HepG2 (cell line): ENCODE measurements around the gene C1orf159. TPM values are rescaled to one million over a fixed set of nuclear protein-coding genes. Genes with fewer than 3 reads are reported as not detected.
A peak's percentile ranks its signal among the peaks of the same experiment; 100 is the strongest.

ENCODE experiments used
- ARNT2 ChIP-seq: sonication (generic); formaldehyde crosslinking; IDR thresholded peaks from 2 replicates; pipeline ENCODE4 v1.8.0; 2022; ENCODE audit warnings: mild to moderate bottlenecking, low read depth, missing genetic modification reagents, moderate library complexity
- HDAC1 ChIP-seq: sonication (generic); formaldehyde crosslinking; IDR thresholded peaks from 2 replicates; pipeline ENCODE4 v1.5.1; 2020; ENCODE audit warnings: mild to moderate bottlenecking, missing genetic modification reagents
- KAT7 ChIP-seq: IDR thresholded peaks from 2 replicates; pipeline ENCODE4 v1.6.1; 2018; ENCODE audit warnings: borderline replicate concordance, missing compliant biosample characterization
- KDM2A ChIP-seq: sonication (generic); formaldehyde crosslinking; IDR thresholded peaks from 2 replicates; pipeline ENCODE4 v1.4.0; 2020; ENCODE audit warnings: low read depth, missing genetic modification reagents, borderline replicate concordance
- NR1H2 ChIP-seq: sonication (generic); formaldehyde crosslinking; IDR thresholded peaks from 2 replicates; pipeline ENCODE4 v1.8.1; 2022; ENCODE audit warnings: low read depth, missing genetic modification reagents, borderline replicate concordance
- POLR2G ChIP-seq: fragments of 200-400 bp; formaldehyde crosslinking; IDR thresholded peaks from 2 replicates; pipeline ENCODE4 v1.6.1; 2018; ENCODE audit warnings: mild to moderate bottlenecking, low read depth, low read length, moderate library complexity
- REL ChIP-seq: sonication (generic); formaldehyde crosslinking; conservative IDR thresholded peaks from 2 replicates; pipeline ENCODE4 v1.8.0; 2022; ENCODE audit warnings: mild to moderate bottlenecking, missing genetic modification reagents, moderate library complexity
- RXRA ChIP-seq: sonication (generic); formaldehyde crosslinking; IDR thresholded peaks from 2 replicates; pipeline ENCODE4 v1.5.1; 2020; ENCODE audit warnings: missing genetic modification reagents
- SMC3 ChIP-seq: IDR thresholded peaks from 2 replicates; pipeline ENCODE4 v1.6.1; 2011; ENCODE audit warnings: low read length, improper control_type of control experiment
- SP1 ChIP-seq, 2 experiments: fragments of 450-650 bp in 1 of 2; sonication (generic) in 1 of 2; formaldehyde crosslinking in 1 of 2; IDR thresholded peaks; 2 replicates each; pipeline versions ENCODE4 v1.4.0 to v1.6.1; 2016 to 2020; ENCODE audit warnings: missing genetic modification reagents in 1 of 2
- ZFAT ChIP-seq: sonication (generic); formaldehyde crosslinking; conservative IDR thresholded peaks from 2 replicates; pipeline ENCODE4 v1.8.1; 2023; ENCODE audit warnings: missing genetic modification reagents, inconsistent platforms
- ZFP62 ChIP-seq: sonication (generic); formaldehyde crosslinking; IDR thresholded peaks from 2 replicates; pipeline ENCODE4 v1.4.0; 2020; ENCODE audit warnings: missing genetic modification reagents
- ZFP82 ChIP-seq: sonication (generic); formaldehyde crosslinking; IDR thresholded peaks from 2 replicates; pipeline ENCODE4 v1.5.1; 2020; ENCODE audit warnings: mild to moderate bottlenecking, missing genetic modification reagents, borderline replicate concordance
- ZFX ChIP-seq: sonication (generic); formaldehyde crosslinking; IDR thresholded peaks from 2 replicates; pipeline ENCODE4 v1.4.0; 2020; ENCODE audit warnings: mild to moderate bottlenecking, low read depth, missing genetic modification reagents, moderate library complexity
- ZKSCAN1 ChIP-seq: fragments of 150-350 bp; IDR thresholded peaks from 2 replicates; pipeline ENCODE4 v1.6.1; 2014; ENCODE audit warnings: low read length
- ZNF30 ChIP-seq: sonication (generic); formaldehyde crosslinking; IDR thresholded peaks from 2 replicates; pipeline ENCODE4 v1.5.0; 2020; ENCODE audit warnings: mild to moderate bottlenecking, missing genetic modification reagents
- ZNF552 ChIP-seq: sonication (generic); formaldehyde crosslinking; IDR thresholded peaks from 2 replicates; pipeline ENCODE4 v1.9.0; 2022; ENCODE audit warnings: missing genetic modification reagents, mild to moderate bottlenecking, borderline replicate concordance
- ZNF589 ChIP-seq: sonication (generic); formaldehyde crosslinking; conservative IDR thresholded peaks from 2 replicates; pipeline ENCODE4 v1.8.0; 2022; ENCODE audit warnings: mild to moderate bottlenecking, moderate library complexity, missing genetic modification reagents
- ZSCAN21 ChIP-seq: sonication (generic); formaldehyde crosslinking; IDR thresholded peaks from 2 replicates; pipeline ENCODE4 v1.8.0; 2022; ENCODE audit warnings: mild to moderate bottlenecking, missing genetic modification reagents, moderate library complexity, borderline replicate concordance
- ZSCAN9 ChIP-seq: IDR thresholded peaks from 2 replicates; pipeline ENCODE4 v1.6.1; 2016; ENCODE audit warnings: borderline replicate concordance
- polyA plus RNA-seq, 8 experiments: library from polyadenylated mRNA; depleted of rRNA in 3 of 8; stranded (reverse) in 7 of 8; unstranded in 1 of 8; fragments of >200 nt; fragmentation: Illumina TruSeq in 4 of 8; extraction: Trizol in 4 of 8; gene quantifications; 2 replicates each; pipeline versions ENCODE4 v1.2.1 to v1.2.3, GENCODE V29; 2011 to 2016; ENCODE audit warnings: low read depth in 4 of 8, missing spikeins in 1 of 8, mixed read lengths in 1 of 8; ENCODE audit not compliant: insufficient read depth in 1 of 8
- total RNA-seq, 5 experiments: library from RNA; depleted of rRNA; stranded (reverse); fragments of >200 nt; fragmentation: Illumina TruSeq; extraction: Trizol; gene quantifications; 2 replicates each; pipeline ENCODE4 v1.2.3, GENCODE V29; 2016; ENCODE audit warnings: low read depth in 1 of 5
- TF ChIP-seq, protein P1 (sequence below): sonication (generic); formaldehyde crosslinking; IDR thresholded peaks from 2 replicates; pipeline ENCODE4 v1.4.0; 2020; ENCODE audit warnings: missing genetic modification reagents, borderline replicate concordance
- TF ChIP-seq, protein P2 (sequence below): sonication (generic); formaldehyde crosslinking; IDR thresholded peaks from 2 replicates; pipeline ENCODE4 v1.5.0; 2020; ENCODE audit warnings: missing genetic modification reagents, mild to moderate bottlenecking, borderline replicate concordance
- TF ChIP-seq, protein P3 (sequence below): sonication (generic); formaldehyde crosslinking; IDR thresholded peaks from 2 replicates; pipeline ENCODE4 v1.5.0; 2020; ENCODE audit warnings: missing genetic modification reagents
- TF ChIP-seq, protein P4 (sequence below): sonication (generic); formaldehyde crosslinking; IDR thresholded peaks from 2 replicates; pipeline ENCODE4 v1.5.0; 2020; ENCODE audit warnings: missing genetic modification reagents

C1orf159 gene
- total and polyA plus RNA-seq, 2 of the 13 experiments (the other 11 are each of a cell fraction or from before 2014, with no cell fraction given), result 3.8 to 6.7 TPM

- TF ChIP-seq HDAC1 (CRISPR knock-in tag), result peak; percentile 44
- TF ChIP-seq ZSCAN9 (CRISPR knock-in tag), result no peak
- no peak for TF ChIP-seq ZNF552 (CRISPR knock-in tag)
- TF ChIP-seq, protein P1, sequence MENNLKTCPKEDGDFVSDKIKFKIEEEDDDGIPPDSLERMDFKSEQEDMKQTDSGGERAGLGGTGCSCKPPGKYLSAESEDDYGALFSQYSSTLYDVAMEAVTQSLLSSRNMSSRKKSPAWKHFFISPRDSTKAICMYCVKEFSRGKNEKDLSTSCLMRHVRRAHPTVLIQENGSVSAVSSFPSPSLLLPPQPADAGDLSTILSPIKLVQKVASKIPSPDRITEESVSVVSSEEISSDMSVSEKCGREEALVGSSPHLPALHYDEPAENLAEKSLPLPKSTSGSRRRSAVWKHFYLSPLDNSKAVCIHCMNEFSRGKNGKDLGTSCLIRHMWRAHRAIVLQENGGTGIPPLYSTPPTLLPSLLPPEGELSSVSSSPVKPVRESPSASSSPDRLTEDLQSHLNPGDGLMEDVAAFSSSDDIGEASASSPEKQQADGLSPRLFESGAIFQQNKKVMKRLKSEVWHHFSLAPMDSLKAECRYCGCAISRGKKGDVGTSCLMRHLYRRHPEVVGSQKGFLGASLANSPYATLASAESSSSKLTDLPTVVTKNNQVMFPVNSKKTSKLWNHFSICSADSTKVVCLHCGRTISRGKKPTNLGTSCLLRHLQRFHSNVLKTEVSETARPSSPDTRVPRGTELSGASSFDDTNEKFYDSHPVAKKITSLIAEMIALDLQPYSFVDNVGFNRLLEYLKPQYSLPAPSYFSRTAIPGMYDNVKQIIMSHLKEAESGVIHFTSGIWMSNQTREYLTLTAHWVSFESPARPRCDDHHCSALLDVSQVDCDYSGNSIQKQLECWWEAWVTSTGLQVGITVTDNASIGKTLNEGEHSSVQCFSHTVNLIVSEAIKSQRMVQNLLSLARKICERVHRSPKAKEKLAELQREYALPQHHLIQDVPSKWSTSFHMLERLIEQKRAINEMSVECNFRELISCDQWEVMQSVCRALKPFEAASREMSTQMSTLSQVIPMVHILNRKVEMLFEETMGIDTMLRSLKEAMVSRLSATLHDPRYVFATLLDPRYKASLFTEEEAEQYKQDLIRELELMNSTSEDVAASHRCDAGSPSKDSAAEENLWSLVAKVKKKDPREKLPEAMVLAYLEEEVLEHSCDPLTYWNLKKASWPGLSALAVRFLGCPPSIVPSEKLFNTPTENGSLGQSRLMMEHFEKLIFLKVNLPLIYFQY (CRISPR knock-in tag), result no peak
- no peak for TF ChIP-seq ZFP82
- TF ChIP-seq KDM2A (CRISPR knock-in tag), result peak; percentile 83
- TF ChIP-seq ZFP62 (CRISPR knock-in tag), result no peak
- peak; percentile 44; the same call in 1 of the 2 replicates for TF ChIP-seq ARNT2
- peak; percentile 49; the same call in 1 of the 2 replicates for TF ChIP-seq POLR2G
- TF ChIP-seq, protein P2, sequence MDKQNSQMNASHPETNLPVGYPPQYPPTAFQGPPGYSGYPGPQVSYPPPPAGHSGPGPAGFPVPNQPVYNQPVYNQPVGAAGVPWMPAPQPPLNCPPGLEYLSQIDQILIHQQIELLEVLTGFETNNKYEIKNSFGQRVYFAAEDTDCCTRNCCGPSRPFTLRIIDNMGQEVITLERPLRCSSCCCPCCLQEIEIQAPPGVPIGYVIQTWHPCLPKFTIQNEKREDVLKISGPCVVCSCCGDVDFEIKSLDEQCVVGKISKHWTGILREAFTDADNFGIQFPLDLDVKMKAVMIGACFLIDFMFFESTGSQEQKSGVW (CRISPR knock-in tag), result no peak
- no peak for TF ChIP-seq ZFAT (CRISPR knock-in tag)
- TF ChIP-seq, protein P3, sequence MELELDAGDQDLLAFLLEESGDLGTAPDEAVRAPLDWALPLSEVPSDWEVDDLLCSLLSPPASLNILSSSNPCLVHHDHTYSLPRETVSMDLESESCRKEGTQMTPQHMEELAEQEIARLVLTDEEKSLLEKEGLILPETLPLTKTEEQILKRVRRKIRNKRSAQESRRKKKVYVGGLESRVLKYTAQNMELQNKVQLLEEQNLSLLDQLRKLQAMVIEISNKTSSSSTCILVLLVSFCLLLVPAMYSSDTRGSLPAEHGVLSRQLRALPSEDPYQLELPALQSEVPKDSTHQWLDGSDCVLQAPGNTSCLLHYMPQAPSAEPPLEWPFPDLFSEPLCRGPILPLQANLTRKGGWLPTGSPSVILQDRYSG (CRISPR knock-in tag), result no peak
- TF ChIP-seq ZFX (CRISPR knock-in tag), result peak; percentile 86
- TF ChIP-seq ZNF30 (CRISPR knock-in tag), result no peak; the same call in 1 of the 2 replicates
- no peak for TF ChIP-seq KAT7 (CRISPR knock-in tag)
- TF ChIP-seq ZKSCAN1, result no peak
- peak; percentile 53; the same call in 1 of the 2 replicates for TF ChIP-seq ZNF589
- 0 out of 2 replicates have a peak, but pooled peaks have one; percentile 21 for TF ChIP-seq ZSCAN21
- no peak for TF ChIP-seq SP1 (IDR thresholded peaks at IDR 0.05)
- TF ChIP-seq SP1 (CRISPR knock-in tag; IDR thresholded peaks at IDR 0.05), result 0 out of 2 replicates have a peak, but pooled peaks have one; percentile 13
- no peak for TF ChIP-seq NR1H2 (CRISPR knock-in tag)
- TF ChIP-seq RXRA, result 0 out of 2 replicates have a peak, but pooled peaks have one; percentile 24
- TF ChIP-seq, protein P4, sequence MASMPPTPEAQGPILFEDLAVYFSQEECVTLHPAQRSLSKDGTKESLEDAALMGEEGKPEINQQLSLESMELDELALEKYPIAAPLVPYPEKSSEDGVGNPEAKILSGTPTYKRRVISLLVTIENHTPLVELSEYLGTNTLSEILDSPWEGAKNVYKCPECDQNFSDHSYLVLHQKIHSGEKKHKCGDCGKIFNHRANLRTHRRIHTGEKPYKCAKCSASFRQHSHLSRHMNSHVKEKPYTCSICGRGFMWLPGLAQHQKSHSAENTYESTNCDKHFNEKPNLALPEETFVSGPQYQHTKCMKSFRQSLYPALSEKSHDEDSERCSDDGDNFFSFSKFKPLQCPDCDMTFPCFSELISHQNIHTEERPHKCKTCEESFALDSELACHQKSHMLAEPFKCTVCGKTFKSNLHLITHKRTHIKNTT (CRISPR knock-in tag), result no peak
- TF ChIP-seq SMC3, result no peak
- TF ChIP-seq REL (CRISPR knock-in tag), result 0 out of 2 replicates have a peak, but pooled peaks have one; percentile 40
These were observed 12.7 kb upstream of the C1orf159 start (continued) for GRCh38 chr1:1128454-1129139.
